Spinal cord (tissue), 10 donors: ENCODE measurements around the gene DPEP2. TPM values are rescaled to one million over a fixed set of nuclear protein-coding genes. Genes with fewer than 3 reads are reported as not detected.
"Not testable (repeated sequence)": the region's sequence is repeated elsewhere in the genome, so short reads cannot be mapped to it uniquely, and the experiment has no call there.

Experiments used
- DNase-seq, 6 donors: peaks; one replicate each; pipeline versions ENCODE4 v3.0.0 to v3.0.0-alpha.2; 2013 to 2015; ENCODE audit warnings: low spot score in 6 of 6, low read depth in 4 of 6
- H3K27ac ChIP-seq: one replicate; pipeline ENCODE4 v1.5.1; 2013; ENCODE audit warnings: low read depth, low read length, control low read depth
- H3K27me3 ChIP-seq: one replicate; pipeline ENCODE4 v1.6.1; 2013; ENCODE audit warnings: low read length; ENCODE audit not compliant: control insufficient read depth, insufficient read depth
- H3K36me3 ChIP-seq: one replicate; pipeline ENCODE4 v1.6.1; 2013; ENCODE audit warnings: low read length; ENCODE audit not compliant: control insufficient read depth, insufficient read depth
- H3K4me1 ChIP-seq: one replicate; pipeline ENCODE4 v1.6.1; 2013; ENCODE audit warnings: low read length; ENCODE audit not compliant: control insufficient read depth, insufficient read depth
- H3K4me3 ChIP-seq: one replicate; pipeline ENCODE4 v1.5.1; 2013; ENCODE audit warnings: low read depth, low read length, control low read depth
- H3K9me3 ChIP-seq: one replicate; pipeline ENCODE4 v1.6.1; 2013; ENCODE audit warnings: low read length; ENCODE audit not compliant: control insufficient read depth, insufficient read depth
- WGBS: methylation state at CpG from one replicate; pipeline ENCODE4 v1.1.5; 2013; ENCODE audit warnings: missing lambda C conversion rate; ENCODE audit not compliant: insufficient coverage; 5-methylcytosine and 5-hydroxymethylcytosine counted together
- polyA plus RNA-seq, 2 donors: library from polyadenylated mRNA; unstranded; fragments of 120-200 nt; gene quantifications; one replicate each; pipeline ENCODE4 v1.2.1, GENCODE V29; 2013; ENCODE audit not compliant: insufficient read length in 2 of 2
- total RNA-seq, 2 donors: library from RNA; depleted of rRNA in 1 of 2; stranded (reverse); fragments of 120-200 nt in 1 of 2; fragments of >200 nt in 1 of 2; gene quantifications; one replicate each; pipeline versions ENCODE4 v1.2.3 to v1.2.4, GENCODE V29; 2013 to 2014
- donor health status: healthy.

The DPEP2 gene
- total and polyA plus RNA-seq, 4 donors, result 1.0 to 3.0 (median 2.5) TPM

DNA sequence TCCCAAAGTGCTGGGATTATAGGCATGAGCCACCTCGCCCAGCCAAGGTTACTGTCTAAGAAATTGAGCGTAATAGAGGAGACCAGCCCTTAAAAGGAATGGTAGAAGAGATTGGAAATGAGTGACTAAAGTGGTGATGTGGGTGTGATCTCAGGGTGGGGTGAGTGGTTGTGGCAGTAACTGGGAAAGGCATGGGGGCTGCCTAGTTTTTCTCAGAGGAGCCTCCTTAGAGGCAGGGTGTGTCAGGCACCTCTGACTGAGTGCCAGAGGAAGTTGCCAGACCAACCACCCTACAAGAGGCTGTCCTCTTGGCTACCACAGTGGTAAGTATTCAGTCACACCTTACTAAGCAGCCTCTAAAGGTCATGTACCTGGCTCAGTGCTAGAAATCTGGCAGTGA, 32.7 kb upstream of the DPEP2 start:
- Histone ChIP-seq H3K36me3 (peaks cover 18% of the 10 kb centered on the region), H3K4me1 (no peaks in the 10 kb centered on the region), H3K9me3 (no peaks in the 10 kb centered on the region), H3K27ac (no peak overlapping the region), H3K27me3 (no peaks in the 10 kb centered on the region), H3K4me3 (no peak overlapping the region)
- WGBS, result 96% methylated on average over 2 of the region's 2 CpGs
- DNase-seq, result no peak

DNA sequence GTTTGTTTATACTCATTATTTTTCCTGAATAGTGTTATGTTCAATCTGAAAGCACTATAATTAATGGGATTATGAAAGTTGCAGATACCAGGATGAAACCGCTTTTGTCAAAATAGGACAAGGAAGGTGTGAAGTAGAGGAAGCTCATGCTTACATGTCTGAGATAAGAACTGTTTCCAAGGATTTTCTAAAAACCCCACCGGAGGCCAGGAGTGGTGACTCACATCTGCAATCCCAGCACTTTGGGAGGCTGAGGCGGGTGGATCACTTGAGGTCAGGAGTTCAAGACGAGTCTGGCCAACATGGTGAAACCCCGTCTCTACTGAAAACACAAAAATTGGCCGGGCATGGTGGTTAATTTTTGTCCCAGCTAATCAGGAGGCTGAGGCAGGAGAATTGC, 30.8 kb upstream of the DPEP2 start:
- whole genome bisulfite sequencing, result 91% methylated on average over 5 of the region's 6 CpGs

GRCh38 chr16:68028996-68029395, 29.7 kb upstream of the DPEP2 start:
- Histone ChIP-seq H3K4me1 (peaks cover 2% of the 10 kb centered on the region), H3K36me3 (peaks cover 26% of the 10 kb centered on the region), H3K4me3 (no peak overlapping the region), H3K27me3 (no peaks in the 10 kb centered on the region), H3K27ac (no peak overlapping the region), H3K9me3 (no peaks in the 10 kb centered on the region)
- WGBS, result 94% methylated on average over 2 of the region's 3 CpGs
- DNase-seq, result no peak

More for the DNA sequence above, 30.8 kb upstream of the DPEP2 start:
- H3K27ac ChIP-seq, H3K27me3 ChIP-seq, H3K4me3 ChIP-seq, H3K9me3 ChIP-seq, DNase-seq, H3K4me1 ChIP-seq: not testable (repeated sequence)
- H3K36me3 ChIP-seq, result peaks cover 26% of the 10 kb centered on the region

DNA sequence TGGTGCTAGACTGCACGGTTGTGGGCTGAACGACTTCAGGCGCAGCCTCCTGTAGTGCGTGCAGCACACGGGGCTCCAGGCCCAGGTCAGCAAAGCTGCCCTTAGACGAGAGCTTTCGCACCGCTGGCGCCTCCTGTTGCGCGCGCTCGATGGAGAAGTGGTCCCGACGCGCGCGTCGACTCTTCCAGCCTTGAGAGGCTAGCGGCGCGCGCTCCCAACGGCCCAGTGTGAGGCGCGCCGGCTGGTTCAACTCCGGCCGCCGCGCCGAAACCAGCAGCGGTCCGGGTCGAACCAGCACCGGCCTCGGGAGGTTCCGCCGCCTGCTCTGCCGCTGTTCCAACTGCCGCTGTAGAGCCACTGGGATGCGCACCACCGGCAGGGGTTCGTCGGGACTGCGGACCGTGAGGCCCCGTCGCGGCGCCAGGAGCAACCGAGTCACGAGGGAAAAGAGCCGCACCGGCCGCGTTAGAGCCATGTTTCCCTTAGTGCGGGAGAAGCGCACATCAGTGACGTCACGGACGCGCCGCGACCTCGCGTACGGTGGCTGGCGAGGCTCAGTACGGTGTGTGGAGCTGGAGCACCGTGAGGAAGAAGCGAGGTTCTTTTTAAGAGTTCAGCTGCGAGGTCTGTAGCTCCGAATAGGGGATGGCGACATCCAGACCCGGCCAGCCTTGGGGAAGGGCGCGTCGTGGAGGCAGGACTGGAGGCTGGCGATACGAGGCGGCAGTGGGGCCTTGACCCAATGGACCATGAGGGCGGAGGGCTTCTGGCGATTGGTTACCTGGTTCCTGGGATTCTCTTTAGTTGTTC, 23.6 kb upstream of the DPEP2 start, which contains the start of the genes DDX28 and DUS2:
Gene DDX28 (minus strand): TSS at position 505 of the 810 bp plus-strand sequence. CDS start 30 bp downstream, at position 475.
Gene DUS2 (plus strand): TSS at position 557 of the 810 bp plus-strand sequence. CDS start 14,740 bp downstream, outside the sequence.
- Histone ChIP-seq H3K36me3 (peaks cover 24% of the 10 kb centered on the region), H3K27ac (peak within 1 kb of the TSS; percentile 80), H3K9me3 (no peaks in the 10 kb centered on the region), H3K27me3 (no peaks in the 10 kb centered on the region), H3K4me3 (peak within 1 kb of the TSS; percentile 97), H3K4me1 (peaks cover 24% of the 10 kb centered on the region)
- WGBS, result under 1% methylated on average over 84 of the region's 84 CpGs
- DNase-seq, result peak; percentile 88 to 98 (median 92)

GRCh38 chr16:68022278-68022727, 23.0 kb upstream of the DPEP2 start:
- H3K27ac ChIP-seq, result no peak overlapping the region
- 15% methylated on average over 19 of the region's 19 CpGs for WGBS
- peaks cover 24% of the 10 kb centered on the region for H3K4me1 ChIP-seq
- peak in 1 of 6 donors; percentile 3 for DNase-seq
- H3K9me3 ChIP-seq, result no peaks in the 10 kb centered on the region
- peak overlapping the region; percentile 97 for H3K4me3 ChIP-seq
- H3K27me3 ChIP-seq, result no peaks in the 10 kb centered on the region
- H3K36me3 ChIP-seq, result peaks cover 20% of the 10 kb centered on the region

DNA sequence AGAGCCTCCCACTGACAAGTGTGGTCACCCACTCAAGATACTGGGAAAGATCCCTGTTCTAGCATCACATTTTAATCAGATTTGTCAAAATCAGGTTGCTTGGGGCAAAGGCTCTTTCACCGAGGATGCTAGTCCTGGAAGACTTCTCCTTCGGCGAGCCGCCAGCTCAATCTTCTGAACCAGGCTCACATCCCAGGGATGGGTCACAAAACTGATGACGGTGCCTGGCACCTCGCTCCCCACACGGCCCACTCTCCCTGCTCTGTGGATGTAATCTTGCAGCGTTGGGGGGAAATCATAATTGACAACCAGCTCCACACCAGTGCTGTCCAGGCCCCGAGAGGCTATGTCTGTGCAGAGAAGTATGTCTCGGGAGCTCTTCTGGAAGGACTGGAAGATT, 22.2 kb upstream of the DPEP2 start:
- Histone ChIP-seq H3K4me1 (peaks cover 24% of the 10 kb centered on the region), H3K36me3 (peaks cover 13% of the 10 kb centered on the region), H3K27me3 (no peaks in the 10 kb centered on the region), H3K9me3 (no peaks in the 10 kb centered on the region), H3K4me3 (no peak overlapping the region), H3K27ac (no peak overlapping the region)
- DNase-seq, result no peak
- WGBS, result 97% methylated on average over 6 of the region's 10 CpGs

- H3K27ac ChIP-seq, result no peak overlapping the region
- no peak for DNase-seq
- H3K4me1 ChIP-seq, result peaks cover 24% of the 10 kb centered on the region
- H3K9me3 ChIP-seq, result no peaks in the 10 kb centered on the region
- no peak overlapping the region for H3K4me3 ChIP-seq
- H3K36me3 ChIP-seq, result peaks cover 8% of the 10 kb centered on the region
- 87% methylated on average over 5 of the region's 8 CpGs for WGBS
- no peaks in the 10 kb centered on the region for H3K27me3 ChIP-seq
Measured at GRCh38 chr16:68019167-68019680, 19.9 kb upstream of the DPEP2 start.

DNA sequence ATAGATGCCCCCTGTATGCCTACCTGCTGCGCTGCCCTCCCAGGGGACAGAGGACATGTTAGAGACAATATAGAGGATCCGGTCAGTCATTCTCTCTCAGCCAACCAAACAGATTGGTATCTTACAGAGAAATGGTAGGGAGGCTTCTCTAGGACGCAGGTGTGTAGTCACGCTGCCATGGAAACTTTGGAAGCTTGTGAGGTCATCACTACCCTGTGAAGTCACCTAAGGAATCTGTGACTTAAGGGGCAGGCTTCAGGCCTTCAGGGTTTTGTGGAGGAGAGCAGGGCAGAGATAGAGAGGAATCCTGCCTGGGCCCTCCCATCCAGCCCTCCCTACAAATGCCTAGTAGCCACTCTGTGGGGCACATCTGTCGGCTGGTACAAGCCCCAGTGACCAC, 16.4 kb upstream of the DPEP2 start, which contains the start of gene DPEP2NB:
Gene DPEP2NB (minus strand): TSS at position 231 of the 400 bp plus-strand sequence. CDS start 141 bp downstream, at position 90.
- 100% methylated on average over 1 of the region's 5 CpGs for WGBS
- no peaks in the 10 kb centered on the region for H3K36me3 ChIP-seq

DNA sequence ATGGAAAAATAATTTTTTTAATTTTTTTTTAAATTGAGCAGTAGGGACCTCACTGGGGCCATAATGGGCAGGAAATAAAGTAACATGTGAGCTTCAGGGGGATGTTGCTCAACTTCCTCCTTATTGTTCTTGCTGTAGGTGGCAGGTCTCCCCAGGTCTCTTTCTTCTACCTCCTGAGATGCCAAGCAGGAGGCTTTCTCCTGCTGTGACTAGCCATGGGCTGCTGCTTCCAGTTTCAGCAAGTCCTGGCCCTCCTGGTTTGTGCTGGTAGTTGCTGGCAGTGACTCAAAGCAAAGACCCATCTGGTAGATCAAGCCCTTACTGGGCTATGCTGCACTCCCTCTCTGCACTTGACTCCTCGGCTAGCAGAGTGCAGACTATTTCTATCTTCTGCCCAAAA, 14.2 kb upstream of the DPEP2 start:
- no CpG with 5 or more reads among the region's 1 CpG for WGBS
- Histone ChIP-seq H3K27ac (no peak overlapping the region), H3K4me1 (no peaks in the 10 kb centered on the region), H3K27me3 (no peaks in the 10 kb centered on the region), H3K4me3 (no peak overlapping the region), H3K9me3 (no peaks in the 10 kb centered on the region), H3K36me3 (no peaks in the 10 kb centered on the region)
- DNase-seq, result no peak

More for the DNA sequence above, 16.4 kb upstream of the DPEP2 start, which contains the start of gene DPEP2NB:
- Histone ChIP-seq H3K4me1 (no peaks in the 10 kb centered on the region), H3K4me3 (no peak within 1 kb of the TSS), H3K27me3 (no peaks in the 10 kb centered on the region), H3K9me3 (no peaks in the 10 kb centered on the region), H3K27ac (no peak within 1 kb of the TSS)
- DNase-seq, result no peak
